Fibroblast of the aortic adventitia (primary cell): ENCODE results near the gene OR4D10. TPM values are rescaled to one million over a fixed set of nuclear protein-coding genes. Genes with fewer than 3 reads are reported as not detected.
A peak's percentile ranks its signal among the peaks of the same experiment; 100 is the strongest.
"Not testable (repeated sequence)": the region's sequence is repeated elsewhere in the genome, so short reads cannot be mapped to it uniquely, and the experiment has no call there.

Experiments
- DNase-seq: peaks from one replicate; pipeline ENCODE4 v3.0.0-alpha.2; 2010; ENCODE audit warnings: low read depth
- H3K4me3 ChIP-seq: 2 replicates; pipeline ENCODE4 v1.5.1; 2011; ENCODE audit warnings: low read depth, mild to moderate bottlenecking, control low read depth, low read length, moderate library complexity
- CTCF ChIP-seq: IDR thresholded peaks from 2 replicates; pipeline ENCODE4 v1.5.1; 2011; ENCODE audit warnings: mild to moderate bottlenecking, low read length, control low read depth, inconsistent platforms; ENCODE audit not compliant: insufficient read depth
- total RNA-seq: library from RNA; depleted of rRNA; stranded (reverse); fragments of >200 nt; gene quantifications from 2 replicates; pipeline ENCODE4 v1.2.3, GENCODE V29; 2012; ENCODE audit warnings: low replicate concordance

The OR4D10 gene
- total RNA-seq, 1 donor, result not detected

- TF ChIP-seq CTCF, result no peak
- no peak within 1 kb of the TSS for H3K4me3 ChIP-seq
- no peak for DNase-seq
Measured at GRCh38 chr11:59436169-59436568, 36.9 kb upstream of the OR4D10 start, which contains the start of gene OR5A1. TSS of gene OR5A1 (plus strand) at chr11:59436469. CDS start at chr11:59443169, 6,700 bp downstream.

- TF ChIP-seq CTCF, result no peak
- H3K4me3 ChIP-seq, result no peak overlapping the region
- DNase-seq, result no peak
Measured at GRCh38 chr11:59437770-59438169, 35.3 kb upstream of the OR4D10 start.

- not testable (repeated sequence) for H3K4me3 ChIP-seq, DNase-seq
Measured at GRCh38 chr11:59445624-59446023, 27.5 kb upstream of the OR4D10 start.

- no peak for TF ChIP-seq CTCF
- DNase-seq, result no peak
- H3K4me3 ChIP-seq, result no peak overlapping the region
Measured at GRCh38 chr11:59448484-59448883, 24.6 kb upstream of the OR4D10 start.

GRCh38 chr11:59456661-59457060 lies 16.5 kb upstream of the OR4D10 start, which contains the start of gene OR4D6:
TSS of gene OR4D6 (plus strand) at chr11:59456961. CDS start at chr11:59456961, 0 bp downstream.
- H3K4me3 ChIP-seq, result no peak within 1 kb of the TSS
- no peak for TF ChIP-seq CTCF

GRCh38 chr11:59459916-59460315 lies 13.2 kb upstream of the OR4D10 start:
- no peak for TF ChIP-seq CTCF
- no peak overlapping the region for H3K4me3 ChIP-seq
- DNase-seq, result no peak

More at GRCh38 chr11:59456661-59457060, 16.5 kb upstream of the OR4D10 start, which contains the start of gene OR4D6:
- no peak for DNase-seq

GRCh38 chr11:59463190-59463641 lies 9.9 kb upstream of the OR4D10 start:
- no peak overlapping the region for H3K4me3 ChIP-seq
- DNase-seq, result peak; percentile 20
- no peak for TF ChIP-seq CTCF
